MM.1S (cell line): ENCODE results near the gene MYO10.

Experiments used
- CTCF ChIP-seq: fragments of 300-600 bp; sonication (generic); IDR thresholded peaks from 2 replicates; pipeline ENCODE4 v1.5.1; 2016; ENCODE audit warnings: antibody characterized with exemption, low read length, mixed read lengths
- EZH2 ChIP-seq: fragments of 300-600 bp; sonication (generic); optimal IDR thresholded peaks from 2 replicates; pipeline ENCODE3; 2017; ENCODE audit warnings: low read depth, mild to moderate bottlenecking, antibody characterized with exemption, low read length, mixed read lengths
- EZH2phosphoT487 ChIP-seq: fragments of 300-600 bp; sonication (generic); IDR thresholded peaks from 2 replicates; pipeline ENCODE4 v1.6.1; 2018; ENCODE audit warnings: antibody characterized with exemption, low read length

- no peak for TF ChIP-seq EZH2
- no peak for TF ChIP-seq CTCF
- TF ChIP-seq EZH2phosphoT487 = no peak
Measured at GRCh38 chr5:16812448-16812847, 123.6 kb downstream of the MYO10 start.
